Prostate gland (tissue), 2 donors: Measurements from ENCODE around the gene RAB25. TPM values are rescaled to one million over a fixed set of nuclear protein-coding genes. Genes with fewer than 3 reads are reported as not detected.

Source experiments
- DNase-seq: peaks from one replicate; pipeline ENCODE4 v3.0.0-alpha.2; 2019; ENCODE audit warnings: low spot score
- H3K27ac ChIP-seq, 2 donors: fragments of 200-600 bp; sonication (generic); 2 replicates each; pipeline ENCODE4 v1.5.1; 2017 to 2019
- H3K27me3 ChIP-seq: fragments of 200-600 bp; sonication (generic); replicated peaks from 2 replicates; pipeline ENCODE4 v1.5.1; 2019; ENCODE audit not compliant: insufficient read depth
- H3K36me3 ChIP-seq, 2 donors: fragments of 200-600 bp; sonication (generic); 1 replicate in 1 of 2; 2 replicates in 1 of 2; pipeline versions ENCODE4 v1.5.1 to v1.8.1; 2017 to 2019
- H3K4me1 ChIP-seq: fragments of 200-600 bp; sonication (generic); replicated peaks from 2 replicates; pipeline ENCODE4 v1.5.1; 2019
- H3K4me3 ChIP-seq, 2 donors: fragments of 200-600 bp; sonication (generic); 2 replicates each; pipeline ENCODE4 v1.5.1; 2017 to 2019
- H3K9me3 ChIP-seq: fragments of 200-600 bp; sonication (generic); 2 replicates; pipeline ENCODE4 v1.5.1; 2017
- POLR2A ChIP-seq: fragments of 450-650 bp; IDR thresholded peaks from one replicate; pipeline ENCODE4 v1.6.1; 2016; ENCODE audit warnings: antibody characterized with exemption, mild to moderate bottlenecking
- POLR2AphosphoS5 ChIP-seq: sonication (generic); formaldehyde crosslinking; IDR thresholded peaks from one replicate; pipeline ENCODE4 v1.6.1; 2017; ENCODE audit warnings: antibody characterized with exemption
- WGBS: methylation state at CpG from one replicate; pipeline ENCODE4 v1.1.5; 2018; 5-methylcytosine and 5-hydroxymethylcytosine counted together
- intact Hi-C: fragments of 100-400 bp; cut with DNase I; formaldehyde crosslinking; loops from one replicate; pipeline ENCODE4 v1.14.2; 2022
- total RNA-seq, 2 donors: library from RNA; depleted of rRNA; stranded (reverse); fragments of >200 nt; gene quantifications; one replicate each; pipeline ENCODE4 v1.1.0, GENCODE V29; 2016
- TF ChIP-seq, protein P1 (sequence below), 4 experiments: fragments of 200-600 bp in 2 of 4; fragments of 450-650 bp in 2 of 4; sonication (generic) in 2 of 4; IDR thresholded peaks; 1 replicate in 3 of 4; 2 replicates in 1 of 4; pipeline ENCODE4 v1.5.1; 2016 to 2019; ENCODE audit warnings: antibody characterized with exemption in 4 of 4, mild to moderate bottlenecking in 2 of 4, moderate library complexity in 2 of 4

The RAB25 gene
- total RNA-seq, 2 donors from 2014 or later, result 33.5 to 100 TPM

DNA sequence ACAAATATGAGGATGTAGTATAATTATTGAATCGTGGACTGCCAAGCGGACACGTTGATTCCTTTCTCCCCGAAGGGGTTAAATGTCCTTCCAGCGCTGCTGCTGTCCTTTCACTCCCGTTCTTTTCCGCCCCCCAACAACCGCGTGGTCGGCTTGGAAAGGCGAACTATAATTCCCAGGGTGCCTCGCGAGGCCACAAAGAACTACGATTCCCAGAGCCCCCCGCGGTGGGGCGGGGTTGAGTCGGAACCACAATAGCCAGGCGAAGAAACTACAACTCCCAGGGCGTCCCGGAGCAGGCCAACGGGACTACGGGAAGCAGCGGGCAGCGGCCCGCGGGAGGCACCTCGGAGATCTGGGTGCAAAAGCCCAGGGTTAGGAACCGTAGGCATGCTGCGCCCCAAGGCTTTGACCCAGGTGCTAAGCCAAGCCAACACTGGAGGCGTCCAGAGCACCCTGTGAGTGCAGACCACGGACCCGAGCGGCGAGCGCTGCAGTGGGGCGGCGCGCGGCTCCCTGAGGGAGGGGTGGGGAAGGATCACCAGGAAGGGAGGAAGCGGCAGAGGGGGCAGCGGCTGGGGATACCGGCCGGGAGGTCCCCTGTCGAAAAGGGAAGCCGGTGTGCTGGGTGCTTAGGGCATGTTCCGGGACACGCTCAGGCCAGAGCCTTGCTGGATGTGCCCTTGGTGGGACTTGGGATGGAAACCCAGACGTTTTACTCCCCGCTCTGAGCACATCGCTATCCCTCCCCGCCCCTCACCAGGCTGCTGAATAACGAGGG, 6.3 kb upstream of the RAB25 start, which contains the start of gene LAMTOR2:
LAMTOR2 (plus strand) TSS at position 283 of the 781 bp plus-strand sequence; CDS start at position 391, 108 bp downstream.
- Histone ChIP-seq H3K4me3 (peak within 1 kb of the TSS; percentile 69 to 93), H3K27ac (peak within 1 kb of the TSS; percentile 89), H3K36me3 (no peaks in the 10 kb centered on the region), H3K4me1 (no peaks in the 10 kb centered on the region), H3K27me3 (no peaks in the 10 kb centered on the region), H3K9me3 (no peaks in the 10 kb centered on the region)
- under 1% methylated on average over 53 of the region's 53 CpGs for WGBS
- intact Hi-C loops, result no loop called here
- TF ChIP-seq, protein P1, sequence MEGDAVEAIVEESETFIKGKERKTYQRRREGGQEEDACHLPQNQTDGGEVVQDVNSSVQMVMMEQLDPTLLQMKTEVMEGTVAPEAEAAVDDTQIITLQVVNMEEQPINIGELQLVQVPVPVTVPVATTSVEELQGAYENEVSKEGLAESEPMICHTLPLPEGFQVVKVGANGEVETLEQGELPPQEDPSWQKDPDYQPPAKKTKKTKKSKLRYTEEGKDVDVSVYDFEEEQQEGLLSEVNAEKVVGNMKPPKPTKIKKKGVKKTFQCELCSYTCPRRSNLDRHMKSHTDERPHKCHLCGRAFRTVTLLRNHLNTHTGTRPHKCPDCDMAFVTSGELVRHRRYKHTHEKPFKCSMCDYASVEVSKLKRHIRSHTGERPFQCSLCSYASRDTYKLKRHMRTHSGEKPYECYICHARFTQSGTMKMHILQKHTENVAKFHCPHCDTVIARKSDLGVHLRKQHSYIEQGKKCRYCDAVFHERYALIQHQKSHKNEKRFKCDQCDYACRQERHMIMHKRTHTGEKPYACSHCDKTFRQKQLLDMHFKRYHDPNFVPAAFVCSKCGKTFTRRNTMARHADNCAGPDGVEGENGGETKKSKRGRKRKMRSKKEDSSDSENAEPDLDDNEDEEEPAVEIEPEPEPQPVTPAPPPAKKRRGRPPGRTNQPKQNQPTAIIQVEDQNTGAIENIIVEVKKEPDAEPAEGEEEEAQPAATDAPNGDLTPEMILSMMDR (IDR thresholded peaks at IDR 0.05), result peak in 1 of 4 experiments; percentile 46
- TF ChIP-seq POLR2A (peak; percentile 69), POLR2AphosphoS5 (peak; percentile 99)
- peak; percentile 98 for DNase-seq

DNA sequence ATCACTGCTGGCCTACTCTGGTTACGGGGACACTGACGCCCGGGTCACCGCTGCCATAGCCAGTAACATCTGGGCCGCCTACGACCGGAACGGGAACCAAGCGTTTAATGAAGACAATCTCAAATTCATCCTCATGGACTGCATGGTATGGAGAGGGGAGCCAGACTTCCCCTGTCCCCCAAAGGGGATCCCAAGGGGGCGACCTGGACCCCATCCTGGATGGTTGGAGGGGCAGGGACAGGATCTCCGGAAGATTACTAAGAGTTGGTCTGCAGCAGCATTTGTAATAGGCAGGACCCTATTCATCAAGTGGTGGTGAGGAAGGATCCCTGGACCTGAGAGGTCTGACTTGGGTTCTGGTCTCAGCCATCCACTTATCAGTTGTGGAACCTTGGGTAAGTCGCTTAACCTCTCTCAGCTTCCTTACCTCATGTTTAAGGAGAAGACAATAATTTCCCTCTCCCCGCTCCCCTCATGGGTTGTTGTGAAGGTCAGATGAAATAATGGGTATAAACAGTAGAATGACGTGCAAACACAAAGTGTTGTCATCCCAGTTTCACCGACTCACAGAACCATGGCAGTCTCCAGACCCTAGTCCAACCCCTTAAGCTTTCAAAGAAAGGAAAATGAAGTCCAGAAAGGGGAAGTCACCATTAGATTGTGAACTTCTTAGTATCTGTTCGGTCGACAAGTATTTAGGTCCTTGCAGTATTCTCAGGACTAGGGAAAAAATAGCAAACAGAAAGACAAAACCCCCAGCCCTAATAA, 5.5 kb upstream of the RAB25 start:
- Histone ChIP-seq H3K4me1 (no peaks in the 10 kb centered on the region), H3K9me3 (no peaks in the 10 kb centered on the region), H3K36me3 (no peaks in the 10 kb centered on the region), H3K4me3 (peak overlapping the region; percentile 69 to 93), H3K27me3 (no peaks in the 10 kb centered on the region), H3K27ac (peak overlapping the region; percentile 89)
- TF ChIP-seq, protein P1 (IDR thresholded peaks at IDR 0.05), result no peak
- TF ChIP-seq POLR2A (no peak), POLR2AphosphoS5 (no peak)
- 18% methylated on average over 17 of the region's 17 CpGs for WGBS
- no peak for DNase-seq
- intact Hi-C loops, result no loop called here

DNA sequence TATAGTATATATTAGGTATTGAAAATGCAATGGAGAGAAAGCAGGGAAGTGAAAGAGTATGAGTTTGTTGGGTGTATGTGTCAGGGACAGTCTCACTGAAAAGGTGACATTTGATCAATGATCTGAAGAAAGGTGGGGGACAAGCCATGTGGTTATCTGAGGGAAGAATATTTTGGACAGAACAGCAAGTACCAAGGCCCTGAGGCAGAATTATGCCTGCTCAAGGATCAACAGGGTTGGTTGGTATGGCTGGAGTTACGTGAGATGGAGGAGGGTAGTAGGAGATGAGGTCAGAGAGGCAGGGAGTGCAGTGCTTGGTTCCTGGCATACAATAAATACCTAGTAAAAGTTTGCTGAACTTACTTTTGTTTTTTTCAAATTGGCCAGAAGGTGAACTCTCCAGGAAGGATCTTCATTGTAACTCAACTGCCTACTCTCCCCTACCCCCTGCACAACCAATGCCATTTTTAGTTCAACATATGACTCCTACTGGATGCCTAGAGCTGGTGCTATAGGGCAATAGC, 4.6 kb upstream of the RAB25 start:
- TF ChIP-seq POLR2AphosphoS5 (no peak), POLR2A (no peak)
- TF ChIP-seq, protein P1 (IDR thresholded peaks at IDR 0.05), result no peak
- WGBS, result 95% methylated on average over 1 of the region's 1 CpG
- intact Hi-C loops, result no loop called here

DNA sequence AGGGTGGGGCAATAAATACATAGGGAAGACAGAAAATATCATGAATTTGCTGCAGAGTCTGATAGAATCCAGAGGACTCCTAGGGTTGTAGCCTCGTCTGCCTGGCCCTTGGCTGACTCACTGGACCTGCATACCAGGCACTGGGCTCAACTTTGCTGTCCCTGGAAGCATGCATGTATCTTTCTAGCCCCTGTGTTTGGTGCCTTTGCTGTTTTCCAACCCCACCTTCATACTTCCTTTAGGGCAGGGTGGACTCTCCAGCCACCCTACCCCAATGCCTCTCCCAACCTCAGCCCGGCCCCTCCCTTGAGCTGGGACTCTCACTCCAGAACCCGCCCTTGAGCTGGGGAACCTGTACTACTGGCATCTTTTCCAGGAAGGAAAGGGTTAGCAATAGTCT, 1.2 kb downstream of the RAB25 start:
- Histone ChIP-seq H3K36me3 (no peaks in the 10 kb centered on the region), H3K27me3 (no peaks in the 10 kb centered on the region)
- WGBS, result 79% methylated on average over 3 of the region's 3 CpGs

More for the DNA sequence above, 4.6 kb upstream of the RAB25 start:
- no peaks in the 10 kb centered on the region for H3K36me3 ChIP-seq
- no peak for DNase-seq
- H3K27me3 ChIP-seq, result no peaks in the 10 kb centered on the region
- H3K9me3 ChIP-seq, result no peaks in the 10 kb centered on the region
- H3K4me1 ChIP-seq, result no peaks in the 10 kb centered on the region
- H3K27ac ChIP-seq, result no peak overlapping the region
- H3K4me3 ChIP-seq, result no peak overlapping the region

More for the DNA sequence above, 1.2 kb downstream of the RAB25 start:
- DNase-seq, result no peak
- TF ChIP-seq POLR2A, result no peak
- TF ChIP-seq, protein P1 (IDR thresholded peaks at IDR 0.05), result no peak
- no peak for TF ChIP-seq POLR2AphosphoS5
- no peak overlapping the region for H3K27ac ChIP-seq
- H3K9me3 ChIP-seq, result no peaks in the 10 kb centered on the region
- peak overlapping the region in 1 of 2 donors; percentile 35 for H3K4me3 ChIP-seq
- intact Hi-C loops, result no loop called here
- no peaks in the 10 kb centered on the region for H3K4me1 ChIP-seq
